Measurements from ENCODE around the gene ZBTB14. TPM values are rescaled to one million over a fixed set of nuclear protein-coding genes. Genes with fewer than 3 reads are reported as not detected.

The ZBTB14 gene
- total and polyA plus RNA-seq, 4 donors, result 2.2 to 6.9 (median 4.4) TPM

DNA sequence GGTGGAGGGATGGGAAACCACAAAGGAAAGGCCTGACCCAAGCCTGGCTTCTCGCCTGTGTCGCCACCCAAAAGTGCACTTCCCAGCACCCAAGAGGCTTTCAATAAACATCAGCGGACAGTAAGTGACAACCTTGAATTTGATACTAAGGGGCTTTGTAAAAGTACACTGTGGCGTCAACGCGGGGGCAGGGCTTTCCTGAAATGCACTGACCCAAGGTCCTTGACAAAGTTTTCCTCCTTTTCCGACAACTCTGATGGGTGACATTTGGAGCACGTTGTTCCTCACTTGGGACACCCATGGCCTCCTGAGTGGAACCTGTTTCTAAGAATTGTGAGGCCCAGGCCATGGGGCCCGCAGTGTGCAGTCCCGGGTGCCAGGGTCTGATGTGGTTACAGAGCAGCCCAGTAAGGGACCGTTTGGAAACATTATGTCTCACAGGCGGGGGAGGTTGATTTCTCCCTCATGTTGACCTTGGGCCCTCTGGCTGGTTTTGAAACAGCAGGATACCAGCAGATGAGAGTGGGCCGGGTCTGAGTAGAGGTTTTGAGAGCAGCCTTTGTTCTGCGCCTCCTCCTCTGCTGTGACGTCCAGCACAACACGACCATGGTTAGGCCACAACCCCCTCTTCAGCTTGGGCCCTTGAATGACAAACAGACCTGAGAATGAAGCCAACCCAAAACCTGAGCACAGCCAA is 2.8 kb upstream of the ZBTB14 start:
- TF ChIP-seq TAF1 (conservative IDR thresholded peaks at IDR 0.05), result no peak
- no peak for TF ChIP-seq HNF4A (conservative IDR thresholded peaks at IDR 0.05)
- no peak for TF ChIP-seq RXRA (IDR thresholded peaks at IDR 0.05)
- no peak for TF ChIP-seq HNF4G (IDR thresholded peaks at IDR 0.05)
- no peak for TF ChIP-seq JUND (IDR thresholded peaks at IDR 0.05)
- TF ChIP-seq, protein P1, sequence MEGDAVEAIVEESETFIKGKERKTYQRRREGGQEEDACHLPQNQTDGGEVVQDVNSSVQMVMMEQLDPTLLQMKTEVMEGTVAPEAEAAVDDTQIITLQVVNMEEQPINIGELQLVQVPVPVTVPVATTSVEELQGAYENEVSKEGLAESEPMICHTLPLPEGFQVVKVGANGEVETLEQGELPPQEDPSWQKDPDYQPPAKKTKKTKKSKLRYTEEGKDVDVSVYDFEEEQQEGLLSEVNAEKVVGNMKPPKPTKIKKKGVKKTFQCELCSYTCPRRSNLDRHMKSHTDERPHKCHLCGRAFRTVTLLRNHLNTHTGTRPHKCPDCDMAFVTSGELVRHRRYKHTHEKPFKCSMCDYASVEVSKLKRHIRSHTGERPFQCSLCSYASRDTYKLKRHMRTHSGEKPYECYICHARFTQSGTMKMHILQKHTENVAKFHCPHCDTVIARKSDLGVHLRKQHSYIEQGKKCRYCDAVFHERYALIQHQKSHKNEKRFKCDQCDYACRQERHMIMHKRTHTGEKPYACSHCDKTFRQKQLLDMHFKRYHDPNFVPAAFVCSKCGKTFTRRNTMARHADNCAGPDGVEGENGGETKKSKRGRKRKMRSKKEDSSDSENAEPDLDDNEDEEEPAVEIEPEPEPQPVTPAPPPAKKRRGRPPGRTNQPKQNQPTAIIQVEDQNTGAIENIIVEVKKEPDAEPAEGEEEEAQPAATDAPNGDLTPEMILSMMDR (IDR thresholded peaks at IDR 0.05; ENCODE audit: low read depth, low read length, missing input control), result no peak
- no peak for TF ChIP-seq SP1 (IDR thresholded peaks at IDR 0.05)
- TF ChIP-seq GABPA (IDR thresholded peaks at IDR 0.05 in 1 of 2, conservative IDR thresholded peaks at IDR 0.05 in 1 of 2), result no peak
- TF ChIP-seq RAD21 (IDR thresholded peaks at IDR 0.05), result no peak
- TF ChIP-seq, protein P2, sequence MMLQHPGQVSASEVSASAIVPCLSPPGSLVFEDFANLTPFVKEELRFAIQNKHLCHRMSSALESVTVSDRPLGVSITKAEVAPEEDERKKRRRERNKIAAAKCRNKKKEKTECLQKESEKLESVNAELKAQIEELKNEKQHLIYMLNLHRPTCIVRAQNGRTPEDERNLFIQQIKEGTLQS (IDR thresholded peaks at IDR 0.05), result no peak
- TF ChIP-seq EGR1 (IDR thresholded peaks at IDR 0.05; ENCODE audit: low read depth in 2 of 2), result no peak
- no peak for TF ChIP-seq FOXA2 (IDR thresholded peaks at IDR 0.05)
- no peak for TF ChIP-seq FOXA1 (IDR thresholded peaks at IDR 0.05)
- no peak for TF ChIP-seq YY1 (IDR thresholded peaks at IDR 0.05)
- TF ChIP-seq, protein P3, sequence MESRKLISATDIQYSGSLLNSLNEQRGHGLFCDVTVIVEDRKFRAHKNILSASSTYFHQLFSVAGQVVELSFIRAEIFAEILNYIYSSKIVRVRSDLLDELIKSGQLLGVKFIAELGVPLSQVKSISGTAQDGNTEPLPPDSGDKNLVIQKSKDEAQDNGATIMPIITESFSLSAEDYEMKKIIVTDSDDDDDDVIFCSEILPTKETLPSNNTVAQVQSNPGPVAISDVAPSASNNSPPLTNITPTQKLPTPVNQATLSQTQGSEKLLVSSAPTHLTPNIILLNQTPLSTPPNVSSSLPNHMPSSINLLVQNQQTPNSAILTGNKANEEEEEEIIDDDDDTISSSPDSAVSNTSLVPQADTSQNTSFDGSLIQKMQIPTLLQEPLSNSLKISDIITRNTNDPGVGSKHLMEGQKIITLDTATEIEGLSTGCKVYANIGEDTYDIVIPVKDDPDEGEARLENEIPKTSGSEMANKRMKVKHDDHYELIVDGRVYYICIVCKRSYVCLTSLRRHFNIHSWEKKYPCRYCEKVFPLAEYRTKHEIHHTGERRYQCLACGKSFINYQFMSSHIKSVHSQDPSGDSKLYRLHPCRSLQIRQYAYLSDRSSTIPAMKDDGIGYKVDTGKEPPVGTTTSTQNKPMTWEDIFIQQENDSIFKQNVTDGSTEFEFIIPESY (IDR thresholded peaks at IDR 0.05), result no peak
- TF ChIP-seq, protein P4, sequence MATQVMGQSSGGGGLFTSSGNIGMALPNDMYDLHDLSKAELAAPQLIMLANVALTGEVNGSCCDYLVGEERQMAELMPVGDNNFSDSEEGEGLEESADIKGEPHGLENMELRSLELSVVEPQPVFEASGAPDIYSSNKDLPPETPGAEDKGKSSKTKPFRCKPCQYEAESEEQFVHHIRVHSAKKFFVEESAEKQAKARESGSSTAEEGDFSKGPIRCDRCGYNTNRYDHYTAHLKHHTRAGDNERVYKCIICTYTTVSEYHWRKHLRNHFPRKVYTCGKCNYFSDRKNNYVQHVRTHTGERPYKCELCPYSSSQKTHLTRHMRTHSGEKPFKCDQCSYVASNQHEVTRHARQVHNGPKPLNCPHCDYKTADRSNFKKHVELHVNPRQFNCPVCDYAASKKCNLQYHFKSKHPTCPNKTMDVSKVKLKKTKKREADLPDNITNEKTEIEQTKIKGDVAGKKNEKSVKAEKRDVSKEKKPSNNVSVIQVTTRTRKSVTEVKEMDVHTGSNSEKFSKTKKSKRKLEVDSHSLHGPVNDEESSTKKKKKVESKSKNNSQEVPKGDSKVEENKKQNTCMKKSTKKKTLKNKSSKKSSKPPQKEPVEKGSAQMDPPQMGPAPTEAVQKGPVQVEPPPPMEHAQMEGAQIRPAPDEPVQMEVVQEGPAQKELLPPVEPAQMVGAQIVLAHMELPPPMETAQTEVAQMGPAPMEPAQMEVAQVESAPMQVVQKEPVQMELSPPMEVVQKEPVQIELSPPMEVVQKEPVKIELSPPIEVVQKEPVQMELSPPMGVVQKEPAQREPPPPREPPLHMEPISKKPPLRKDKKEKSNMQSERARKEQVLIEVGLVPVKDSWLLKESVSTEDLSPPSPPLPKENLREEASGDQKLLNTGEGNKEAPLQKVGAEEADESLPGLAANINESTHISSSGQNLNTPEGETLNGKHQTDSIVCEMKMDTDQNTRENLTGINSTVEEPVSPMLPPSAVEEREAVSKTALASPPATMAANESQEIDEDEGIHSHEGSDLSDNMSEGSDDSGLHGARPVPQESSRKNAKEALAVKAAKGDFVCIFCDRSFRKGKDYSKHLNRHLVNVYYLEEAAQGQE (IDR thresholded peaks at IDR 0.05), result no peak
- TF ChIP-seq, protein P5, sequence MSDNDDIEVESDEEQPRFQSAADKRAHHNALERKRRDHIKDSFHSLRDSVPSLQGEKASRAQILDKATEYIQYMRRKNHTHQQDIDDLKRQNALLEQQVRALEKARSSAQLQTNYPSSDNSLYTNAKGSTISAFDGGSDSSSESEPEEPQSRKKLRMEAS (IDR thresholded peaks at IDR 0.05), result no peak
- TF ChIP-seq NR2F2 (IDR thresholded peaks at IDR 0.05), result no peak
- Histone ChIP-seq H3K9me3 (ENCODE audit: control insufficient read depth in 4 of 4, low read length in 3 of 4) (no peaks in the 10 kb centered on the region), H3K4me3 (ENCODE audit: low read depth in 1 of 3, low read length in 3 of 3) (no peak overlapping the region), H3K36me3 (ENCODE audit: control insufficient read depth in 4 of 4, insufficient read depth in 3 of 4, low read depth in 1 of 4, low read length in 3 of 4) (no peaks in the 10 kb centered on the region), H3K9ac (ENCODE audit: low read depth in 1 of 2, low read length in 2 of 2) (no peak overlapping the region), H3K4me1 (ENCODE audit: control insufficient read depth in 4 of 4, insufficient read depth in 4 of 4, low read length in 3 of 4) (peaks cover 2 to 15% (median 7%) of the 10 kb centered on the region in 4 donors), H3K27me3 (ENCODE audit: control insufficient read depth in 4 of 4, insufficient read depth in 4 of 4, low read length in 3 of 4) (no peaks in the 10 kb centered on the region), H3K27ac (ENCODE audit: low read depth in 1 of 2, low read length in 2 of 2) (no peak overlapping the region)
- no peak for DNase-seq (ENCODE audit: low spot score)
- WGBS, result 77% methylated on average over 16 of the region's 16 CpGs
